ENCODE results near the gene SSTR4.

SSTR4 gene

DNA sequence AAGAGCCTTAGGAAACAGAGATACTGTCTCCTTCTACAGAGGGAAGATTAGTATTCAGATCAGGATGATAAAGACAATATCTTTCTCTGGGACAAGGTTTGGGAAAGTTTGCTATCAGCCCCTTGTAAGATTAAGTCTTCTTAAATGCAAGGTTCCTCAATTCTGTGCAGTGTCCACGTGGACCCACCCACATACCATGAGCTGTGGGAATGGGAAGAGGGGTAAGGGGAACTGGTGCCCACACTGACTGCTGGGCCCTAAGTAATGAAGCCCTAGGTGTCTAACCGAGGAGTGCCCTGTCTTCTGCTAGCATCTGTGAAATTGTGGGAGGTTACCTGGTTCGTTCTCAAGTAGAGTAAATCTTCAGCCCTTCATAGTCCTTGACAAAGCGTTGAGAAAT, 5.8 kb upstream of the SSTR4 start:
- in situ Hi-C loops (cut with HindIII; ENCODE audit: low sequenced_read_pairs) = loop anchor here (25.0 kb wide), 1 partner anchor 692 kb away; no protein-coding TSS in a partner anchor
- no peak for TF ChIP-seq CTCF (IDR thresholded peaks at IDR 0.05; ENCODE audit: low read depth, low read length, missing control alignments)
- no peak for DNase-seq (ENCODE audit: low read depth)
- H3K4me3 ChIP-seq (ENCODE audit: low read depth, low read length) = no peak overlapping the region

- no peak for DNase-seq (ENCODE audit: low read depth)
- no peak overlapping the region for H3K4me3 ChIP-seq (ENCODE audit: low read depth, low read length)
- no peak for TF ChIP-seq CTCF (IDR thresholded peaks at IDR 0.05; ENCODE audit: low read depth, low read length, missing control alignments)
- in situ Hi-C loops (cut with HindIII; ENCODE audit: low sequenced_read_pairs) = loop anchor here (25.0 kb wide), 1 partner anchor 694 kb away; no protein-coding TSS in a partner anchor
Observed at GRCh38 chr20:23031346-23031745, 3.8 kb upstream of the SSTR4 start.

GRCh38 chr20:23032056-23032749, 2.9 kb upstream of the SSTR4 start:
- no peak for TF ChIP-seq CTCF (IDR thresholded peaks at IDR 0.05; ENCODE audit: low read depth, low read length, missing control alignments)
- in situ Hi-C loops (cut with HindIII; ENCODE audit: low sequenced_read_pairs) = loop anchor here (25.0 kb wide), 1 partner anchor 695 kb away; no protein-coding TSS in a partner anchor
- no peak for DNase-seq (ENCODE audit: low read depth)
- H3K4me3 ChIP-seq (ENCODE audit: low read depth, low read length) = no peak overlapping the region

GRCh38 chr20:23032750-23033078, 2.4 kb upstream of the SSTR4 start:
- DNase-seq (ENCODE audit: low read depth) = no peak
- in situ Hi-C loops (cut with HindIII; ENCODE audit: low sequenced_read_pairs) = loop anchor here (25.0 kb wide), 1 partner anchor 695 kb away; no protein-coding TSS in a partner anchor
- no peak overlapping the region for H3K4me3 ChIP-seq (ENCODE audit: low read depth, low read length)
- TF ChIP-seq CTCF (IDR thresholded peaks at IDR 0.05; ENCODE audit: low read depth, low read length, missing control alignments) = no peak

DNA sequence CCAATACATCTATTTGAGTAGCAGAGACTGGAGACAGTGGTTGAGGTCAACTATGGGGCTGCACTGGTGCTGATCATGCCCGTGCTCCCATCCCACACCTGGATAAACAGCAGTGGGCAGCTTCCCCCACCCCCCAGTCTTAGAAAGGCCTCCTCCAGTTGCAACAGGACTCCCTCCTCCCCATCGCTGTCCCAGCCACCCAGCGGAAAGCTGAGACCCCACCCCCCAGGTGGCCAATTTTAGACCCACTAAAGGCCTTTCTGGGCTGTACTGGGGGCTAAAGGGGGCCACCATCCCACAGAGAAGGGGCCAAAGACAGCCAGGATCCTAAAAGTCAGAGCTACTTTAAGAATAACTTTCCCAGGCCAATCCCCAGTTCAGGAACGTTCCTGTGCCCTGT, 1.2 kb upstream of the SSTR4 start:
- no peak overlapping the region for H3K4me3 ChIP-seq (ENCODE audit: low read depth, low read length)
- no peak for DNase-seq (ENCODE audit: low read depth)
- in situ Hi-C loops (cut with HindIII; ENCODE audit: low sequenced_read_pairs) = loop anchor here (25.0 kb wide), 1 partner anchor 697 kb away; no protein-coding TSS in a partner anchor
- TF ChIP-seq CTCF (IDR thresholded peaks at IDR 0.05; ENCODE audit: low read depth, low read length, missing control alignments) = no peak

- no peak for TF ChIP-seq CTCF (IDR thresholded peaks at IDR 0.05; ENCODE audit: low read depth, low read length, missing control alignments)
- DNase-seq (ENCODE audit: low read depth) = no peak
- no peak overlapping the region for H3K4me3 ChIP-seq (ENCODE audit: low read depth, low read length)
- in situ Hi-C loops (cut with HindIII; ENCODE audit: low sequenced_read_pairs) = loop anchor here (25.0 kb wide), 1 partner anchor 698 kb away; no protein-coding TSS in a partner anchor
Observed at GRCh38 chr20:23035731-23036130, 619 bp downstream of the SSTR4 start.
